ENCODE measurements around the gene NME3. TPM values are rescaled to one million over a fixed set of nuclear protein-coding genes. Genes with fewer than 3 reads are reported as not detected.

Gene NME3
- total and polyA plus RNA-seq, 2 of the 13 experiments (the other 11 are each of a cell fraction or from before 2014, with no cell fraction given): 10.4 to 15.9 TPM

- TF ChIP-seq ZBTB20 (CRISPR knock-in tag; IDR thresholded peaks at IDR 0.05; ENCODE audit: borderline replicate concordance, low read depth) (peak; percentile 65; the same call in 1 of the 2 replicates), RORA (CRISPR knock-in tag; IDR thresholded peaks at IDR 0.05) (no peak), NFE2L1 (CRISPR knock-in tag; IDR thresholded peaks at IDR 0.05; ENCODE audit: borderline replicate concordance) (no peak; the same call in 1 of the 2 replicates), TRIM22 (IDR thresholded peaks at IDR 0.05) (no peak), KMT2B (CRISPR knock-in tag; IDR thresholded peaks at IDR 0.05) (peak; percentile 85), SMAD1 (CRISPR knock-in tag; IDR thresholded peaks at IDR 0.05; ENCODE audit: borderline replicate concordance, low read depth) (no peak), ZFAT (CRISPR knock-in tag; conservative IDR thresholded peaks at IDR 0.05) (no peak), ZBTB2 (CRISPR knock-in tag; IDR thresholded peaks at IDR 0.05; ENCODE audit: low read depth) (peak; percentile 90), ZNF652 (CRISPR knock-in tag; IDR thresholded peaks at IDR 0.05; ENCODE audit: borderline replicate concordance, low read depth) (no peak), ZNF503 (CRISPR knock-in tag; IDR thresholded peaks at IDR 0.05) (peak; percentile 40; the same call in 1 of the 2 replicates), ATRX (CRISPR knock-in tag; IDR thresholded peaks at IDR 0.05; ENCODE audit: borderline replicate concordance) (no peak), HOXA9 (CRISPR knock-in tag; IDR thresholded peaks at IDR 0.05; ENCODE audit: borderline replicate concordance) (peak; percentile 88; the same call in 1 of the 2 replicates), RERE (CRISPR knock-in tag; IDR thresholded peaks at IDR 0.05; ENCODE audit: low read depth) (no peak)
These were observed 1.8 kb upstream of the NME3 start, which contains the start of gene MRPS34 (continued) for GRCh38 chr16:1772908-1773702.

Measured in HepG2 (cell line).